DOHH2 (cell line): ENCODE data around the gene GRIN2C.

Source experiments
- CTCF ChIP-seq: fragments of 200-600 bp; sonication (generic); IDR thresholded peaks from one replicate; pipeline ENCODE4 v1.5.1; 2014; ENCODE audit warnings: antibody characterized with exemption, mild to moderate bottlenecking, low read depth, low read length; ENCODE audit not compliant: poor library complexity, severe bottlenecking
- EZH2phosphoT487 ChIP-seq: fragments of 200-600 bp; sonication (generic); IDR thresholded peaks from 2 replicates; pipeline ENCODE4 v1.6.1; 2017; ENCODE audit warnings: borderline replicate concordance, mild to moderate bottlenecking, antibody characterized with exemption, low read length, moderate library complexity, mixed read lengths

DNA sequence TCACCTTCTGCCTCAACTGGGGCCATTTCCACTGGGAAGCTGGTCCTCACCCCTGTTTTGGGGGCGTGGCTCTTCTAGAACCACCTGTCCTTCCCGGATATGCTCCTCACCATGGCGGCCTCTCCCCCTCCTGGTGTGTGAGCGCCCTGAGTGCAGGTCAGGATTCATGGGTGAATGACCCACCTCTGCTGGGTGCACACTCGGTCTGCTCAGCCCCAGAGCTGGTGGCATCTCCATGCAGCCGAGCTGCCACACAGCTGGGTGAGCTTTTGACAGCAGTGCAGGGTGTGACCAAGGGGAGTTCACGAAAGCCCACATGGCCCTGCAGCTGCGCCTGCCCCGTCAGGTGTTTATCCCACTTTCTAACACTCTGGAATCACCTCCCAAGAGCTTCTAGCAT lies 27.3 kb downstream of the GRIN2C start:
- no peak for TF ChIP-seq CTCF
- no peak for TF ChIP-seq EZH2phosphoT487
